Brain microvascular endothelial cell (primary cell): ENCODE measurements around the gene SDHD.

ENCODE experiments used
- DNase-seq: peaks from one replicate; pipeline ENCODE4 v3.0.0-alpha.2; 2020
- H3K27ac ChIP-seq: fragments of 250-450 bp; sonication (Bioruptor Pico); 2 replicates; pipeline ENCODE4 v1.5.1; 2020; ENCODE audit warnings: mild to moderate bottlenecking, moderate library complexity
- H3K27me3 ChIP-seq: fragments of 250-450 bp; sonication (Bioruptor Pico); replicated peaks from 2 replicates; pipeline ENCODE4 v1.5.1; 2020; ENCODE audit warnings: mild to moderate bottlenecking
- H3K36me3 ChIP-seq: fragments of 250-450 bp; sonication (Bioruptor Pico); replicated peaks from 2 replicates; pipeline ENCODE4 v1.5.1; 2020; ENCODE audit warnings: mild to moderate bottlenecking
- H3K4me3 ChIP-seq: 2 replicates; pipeline ENCODE4 v1.5.1; 2011; ENCODE audit warnings: low read depth, mild to moderate bottlenecking, control low read depth, low read length, moderate library complexity
- in situ Hi-C: cut with HindIII; loops from 2 replicates; pipeline ENCODE4 v1.10.0; 2017; ENCODE audit warnings: low sequenced_read_pairs, low pct_ligation_motif_present
- TF ChIP-seq, protein P1 (sequence below): IDR thresholded peaks from 2 replicates; pipeline ENCODE4 v1.5.1; 2011; ENCODE audit warnings: low read depth, mild to moderate bottlenecking, moderate library complexity, low read length, control low read depth, inconsistent platforms; ENCODE audit errors: missing control alignments

SDHD gene

DNA sequence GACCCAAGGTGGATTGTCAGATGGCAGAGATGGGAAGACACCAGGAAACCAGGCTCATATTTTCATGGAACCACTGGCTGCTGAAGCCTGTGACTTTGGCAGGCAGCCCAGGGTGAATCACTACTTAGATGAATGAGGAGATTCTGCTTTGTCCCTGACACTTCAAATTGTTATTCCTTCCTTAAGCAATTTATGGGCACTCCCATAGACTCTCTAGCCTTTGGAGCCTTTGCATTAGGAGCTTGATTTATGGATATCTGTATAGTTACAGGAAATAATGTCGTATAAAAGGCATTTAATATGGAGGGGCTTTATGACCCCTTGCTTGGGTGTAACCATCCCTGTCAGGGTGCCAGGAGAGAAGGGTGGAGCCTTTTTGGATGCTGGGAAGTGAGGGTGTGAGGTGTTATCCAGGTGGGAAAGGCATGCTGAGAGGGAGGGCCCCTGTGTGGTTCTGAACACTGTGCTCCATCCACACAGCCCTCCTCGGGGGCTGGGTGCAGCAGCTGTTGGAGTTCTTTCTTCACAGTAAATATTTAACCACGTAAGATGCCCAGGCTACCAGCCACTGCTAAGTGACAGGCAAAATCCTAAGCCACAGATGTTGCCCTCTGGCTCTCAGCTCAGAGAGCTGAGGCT lies 41.9 kb downstream of the SDHD start:
- Histone ChIP-seq H3K27me3 (no peaks in the 10 kb centered on the region), H3K36me3 (no peaks in the 10 kb centered on the region), H3K27ac (no peak overlapping the region), H3K4me3 (no peak overlapping the region)
- TF ChIP-seq, protein P1, sequence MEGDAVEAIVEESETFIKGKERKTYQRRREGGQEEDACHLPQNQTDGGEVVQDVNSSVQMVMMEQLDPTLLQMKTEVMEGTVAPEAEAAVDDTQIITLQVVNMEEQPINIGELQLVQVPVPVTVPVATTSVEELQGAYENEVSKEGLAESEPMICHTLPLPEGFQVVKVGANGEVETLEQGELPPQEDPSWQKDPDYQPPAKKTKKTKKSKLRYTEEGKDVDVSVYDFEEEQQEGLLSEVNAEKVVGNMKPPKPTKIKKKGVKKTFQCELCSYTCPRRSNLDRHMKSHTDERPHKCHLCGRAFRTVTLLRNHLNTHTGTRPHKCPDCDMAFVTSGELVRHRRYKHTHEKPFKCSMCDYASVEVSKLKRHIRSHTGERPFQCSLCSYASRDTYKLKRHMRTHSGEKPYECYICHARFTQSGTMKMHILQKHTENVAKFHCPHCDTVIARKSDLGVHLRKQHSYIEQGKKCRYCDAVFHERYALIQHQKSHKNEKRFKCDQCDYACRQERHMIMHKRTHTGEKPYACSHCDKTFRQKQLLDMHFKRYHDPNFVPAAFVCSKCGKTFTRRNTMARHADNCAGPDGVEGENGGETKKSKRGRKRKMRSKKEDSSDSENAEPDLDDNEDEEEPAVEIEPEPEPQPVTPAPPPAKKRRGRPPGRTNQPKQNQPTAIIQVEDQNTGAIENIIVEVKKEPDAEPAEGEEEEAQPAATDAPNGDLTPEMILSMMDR: no peak
- DNase-seq: peak; percentile 89
- in situ Hi-C loops: no loop called here

DNA sequence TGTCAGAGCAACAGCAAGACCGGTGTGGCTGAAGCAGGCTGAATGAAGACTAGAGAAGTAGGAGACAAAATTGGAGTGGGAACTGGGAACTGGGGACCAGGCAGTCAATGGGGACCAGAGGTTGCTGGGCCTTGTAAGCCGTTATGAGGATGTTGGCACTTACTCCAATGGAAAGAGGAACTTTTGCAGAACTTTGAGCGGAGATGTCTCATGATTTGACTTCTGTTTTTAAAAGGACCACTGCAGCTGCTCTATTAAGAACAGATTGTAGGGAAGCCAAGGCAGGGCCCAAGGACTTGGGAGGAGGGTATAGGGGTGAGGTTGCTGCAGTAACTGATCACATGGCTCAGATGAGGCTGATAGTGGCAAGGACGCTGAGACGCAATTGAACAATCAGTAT lies 43.0 kb downstream of the SDHD start:
- Histone ChIP-seq H3K27ac (no peak overlapping the region), H3K27me3 (no peaks in the 10 kb centered on the region), H3K4me3 (no peak overlapping the region), H3K36me3 (no peaks in the 10 kb centered on the region)
- TF ChIP-seq, protein P1: no peak
- in situ Hi-C loops: no loop called here
- no peak for DNase-seq

DNA sequence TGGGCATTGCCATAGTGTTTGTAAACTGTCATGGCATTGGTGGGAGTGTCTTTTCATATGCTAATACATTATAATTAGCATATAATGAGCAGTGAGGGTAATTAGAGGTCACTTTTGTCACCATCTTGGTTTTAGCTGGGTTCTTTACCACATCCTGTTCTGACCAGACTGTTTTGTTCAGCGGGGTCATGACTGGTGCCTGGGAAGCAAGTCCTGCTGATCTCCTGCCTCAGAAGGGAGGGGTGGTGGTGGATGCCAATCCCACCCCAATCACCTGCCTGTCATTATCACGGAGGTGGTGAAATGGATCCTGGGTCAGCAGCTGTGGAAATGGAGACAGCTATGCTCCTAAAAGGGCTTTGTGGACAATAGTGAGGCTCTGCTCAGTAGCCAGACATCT lies 46.1 kb downstream of the SDHD start:
- Histone ChIP-seq H3K4me3 (no peak overlapping the region), H3K27me3 (no peaks in the 10 kb centered on the region), H3K36me3 (no peaks in the 10 kb centered on the region), H3K27ac (no peak overlapping the region)
- in situ Hi-C loops: no loop called here
- TF ChIP-seq, protein P1: no peak
- no peak for DNase-seq

DNA sequence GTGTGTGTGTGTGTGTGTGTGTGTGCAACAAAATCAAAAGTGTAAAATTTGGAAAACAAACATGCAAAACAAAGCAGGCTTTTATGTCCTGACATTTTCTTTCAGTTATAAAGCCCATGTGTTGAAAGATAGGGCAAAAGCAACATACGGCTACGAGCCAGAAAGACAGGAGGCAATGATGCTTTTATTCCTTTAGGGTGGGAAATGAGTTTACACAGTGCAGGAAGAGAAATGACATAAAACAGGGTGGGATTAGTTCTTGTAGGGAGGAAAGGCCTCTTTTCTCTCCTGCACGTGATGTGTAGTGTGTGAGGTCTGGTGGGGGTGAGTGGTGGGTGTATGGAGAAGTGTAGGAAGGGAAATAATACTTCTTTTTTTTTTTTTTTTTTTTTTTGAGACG lies 47.8 kb downstream of the SDHD start:
- H3K27me3 ChIP-seq: no peaks in the 10 kb centered on the region
- H3K36me3 ChIP-seq: no peaks in the 10 kb centered on the region
- H3K4me3 ChIP-seq: no peak overlapping the region
- TF ChIP-seq, protein P1: no peak
- no peak for DNase-seq
- no peak overlapping the region for H3K27ac ChIP-seq
- in situ Hi-C loops: no loop called here

DNA sequence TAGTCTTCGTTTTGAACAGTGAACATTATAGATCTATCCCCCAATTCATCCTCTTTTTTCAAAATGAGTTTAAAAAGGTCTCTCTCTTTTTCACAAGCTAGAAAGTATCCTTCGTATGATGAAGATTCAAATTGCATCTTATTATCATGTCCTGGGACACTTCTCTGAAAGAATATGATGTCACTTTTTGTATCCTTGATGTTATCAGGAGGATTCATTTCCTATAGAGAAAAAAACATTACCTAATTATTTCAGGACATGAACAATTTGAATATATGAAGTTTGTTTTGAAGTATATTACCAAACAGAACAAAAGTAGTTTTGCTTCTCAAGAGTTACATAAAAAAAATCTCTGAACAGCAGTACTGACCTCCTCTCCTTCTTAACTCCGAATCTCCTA lies 56.9 kb downstream of the SDHD start:
- TF ChIP-seq, protein P1: no peak
- no peak for DNase-seq
- in situ Hi-C loops: no loop called here
- no peaks in the 10 kb centered on the region for H3K27me3 ChIP-seq
- H3K36me3 ChIP-seq: no peaks in the 10 kb centered on the region
- no peak overlapping the region for H3K4me3 ChIP-seq
- H3K27ac ChIP-seq: no peak overlapping the region
